IMR-90 (cell line): ENCODE measurements around the gene VWA8. TPM values are rescaled to one million over a fixed set of nuclear protein-coding genes. Genes with fewer than 3 reads are reported as not detected.

Experiments used
- ATAC-seq: fragments of 200-7000 bp; cut with Tn5 transposase; 2 replicates; pipeline ENCODE4 v1.9.1; 2020; ENCODE audit warnings: low read depth, mild to moderate bottlenecking, moderate library complexity
- BruUV-seq: library from RNA; stranded (reverse); fragments of 400-500 nt; replicated peaks from 2 replicates; lab custom pipeline; 2021; lab: Mats Ljungman, UMichigan
- CTCF ChIA-PET: fragments of 300-600 bp; formaldehyde crosslinking; extraction: SDS; loops from one replicate; lab custom pipeline; 2021; ENCODE audit warnings: antibody characterized with exemption; lab: Yijun Ruan, JAX
- POLR2A ChIA-PET: fragments of 300-600 bp; sonication (Branson Sonifier 250); formaldehyde crosslinking; loops from one replicate; lab custom pipeline; 2022; ENCODE audit warnings: antibody characterized with exemption; ENCODE audit not compliant: unreplicated experiment; lab: Charles Lee
- DNase-seq: peaks from one replicate; pipeline ENCODE4 v3.0.0; 2013
- H2AFZ ChIP-seq: replicated peaks from 2 replicates; pipeline ENCODE3; 2013; ENCODE audit warnings: low read length, mild to moderate bottlenecking; ENCODE audit not compliant: poor library complexity
- H2AK5ac ChIP-seq: 2 replicates; pipeline ENCODE4 v1.6.1; 2013; ENCODE audit warnings: low read depth, low read length, inconsistent platforms
- H2AK9ac ChIP-seq: replicated peaks from 2 replicates; pipeline ENCODE3; 2013; ENCODE audit warnings: mild to moderate bottlenecking, low read depth, low read length, moderate library complexity; ENCODE audit not compliant: poor library complexity
- H2BK120ac ChIP-seq: 2 replicates; pipeline ENCODE4 v1.6.1; 2013; ENCODE audit warnings: low read depth, low read length, inconsistent platforms
- H2BK15ac ChIP-seq: 3 replicates; pipeline ENCODE4 v1.6.1; 2013; ENCODE audit warnings: low read depth, low read length, inconsistent platforms
- H2BK20ac ChIP-seq: 2 replicates; pipeline ENCODE4 v1.6.1; 2013; ENCODE audit warnings: low read depth, mild to moderate bottlenecking, inconsistent platforms, low read length, moderate library complexity
- H2BK5ac ChIP-seq: 2 replicates; pipeline ENCODE4 v1.6.1; 2013; ENCODE audit warnings: mild to moderate bottlenecking, low read depth, low read length, inconsistent platforms; ENCODE audit not compliant: poor library complexity, severe bottlenecking
- H3K14ac ChIP-seq: replicated peaks from 2 replicates; pipeline ENCODE4 v1.6.1; 2013; ENCODE audit warnings: low read depth, low read length, inconsistent platforms
- H3K18ac ChIP-seq: 2 replicates; pipeline ENCODE4 v1.6.1; 2013; ENCODE audit warnings: low read depth, low read length, control low read depth
- H3K23ac ChIP-seq: 2 replicates; pipeline ENCODE4 v1.6.1; 2013; ENCODE audit warnings: low read depth, low read length, inconsistent platforms
- H3K27ac ChIP-seq: 2 replicates; pipeline ENCODE4 v1.5.1; 2013; ENCODE audit warnings: mild to moderate bottlenecking, control low read depth, low read length; ENCODE audit not compliant: insufficient read depth
- H3K27me3 ChIP-seq: 2 replicates; pipeline ENCODE4 v1.6.1; 2013; ENCODE audit warnings: low read length; ENCODE audit not compliant: control insufficient read depth, insufficient read depth
- H3K36me3 ChIP-seq: 2 replicates; pipeline ENCODE4 v1.6.1; 2013; ENCODE audit warnings: low read length, mixed read lengths; ENCODE audit not compliant: control insufficient read depth, insufficient read depth
- H3K4ac ChIP-seq: 2 replicates; pipeline ENCODE4 v1.6.1; 2013; ENCODE audit warnings: low read depth, low read length, inconsistent platforms
- H3K4me1 ChIP-seq: 2 replicates; pipeline ENCODE4 v1.6.1; 2013; ENCODE audit warnings: low read length, mixed read lengths; ENCODE audit not compliant: control insufficient read depth, insufficient read depth
- H3K4me2 ChIP-seq: 2 replicates; pipeline ENCODE4 v1.6.1; 2013; ENCODE audit warnings: low read depth, mild to moderate bottlenecking, control low read depth, low read length, moderate library complexity
- H3K4me3 ChIP-seq: 2 replicates; pipeline ENCODE4 v1.5.1; 2013; ENCODE audit warnings: low read depth, mild to moderate bottlenecking, control low read depth, low read length, moderate library complexity; ENCODE audit not compliant: insufficient read depth
- H3K56ac ChIP-seq: 2 replicates; pipeline ENCODE4 v1.6.1; 2013; ENCODE audit warnings: low read length, inconsistent platforms; ENCODE audit not compliant: insufficient read depth; ENCODE audit errors: extremely low read depth
- H3K79me1 ChIP-seq, 2 experiments: 2 replicates each; pipeline ENCODE4 v1.6.1; 2013; ENCODE audit warnings: low read length in 2 of 2, inconsistent platforms in 1 of 2, low read depth in 1 of 2
- H3K9ac ChIP-seq: 2 replicates; pipeline ENCODE4 v1.6.1; 2013; ENCODE audit warnings: low read depth, low read length, control low read depth
- H3K9me1 ChIP-seq: 2 replicates; pipeline ENCODE4 v1.6.1; 2013; ENCODE audit warnings: low read length, inconsistent platforms; ENCODE audit not compliant: insufficient read depth
- H3K9me3 ChIP-seq: 2 replicates; pipeline ENCODE4 v1.6.1; 2013; ENCODE audit warnings: low read length; ENCODE audit not compliant: control insufficient read depth, insufficient read depth
- H4K20me1 ChIP-seq: 2 replicates; pipeline ENCODE4 v1.6.1; 2013; ENCODE audit warnings: low read length, inconsistent platforms; ENCODE audit not compliant: insufficient read depth
- H4K5ac ChIP-seq: 2 replicates; pipeline ENCODE4 v1.6.1; 2013; ENCODE audit warnings: mild to moderate bottlenecking, low read depth, low read length, control low read depth
- H4K8ac ChIP-seq, 2 experiments: 2 replicates each; pipeline ENCODE4 v1.6.1; 2013; ENCODE audit warnings: low read depth in 2 of 2, low read length in 2 of 2, control low read depth in 1 of 2, inconsistent platforms in 1 of 2
- H4K91ac ChIP-seq: 2 replicates; pipeline ENCODE4 v1.6.1; 2013; ENCODE audit warnings: low read depth, low read length, inconsistent platforms; ENCODE audit not compliant: insufficient read depth
- BHLHE40 ChIP-seq: fragments of 150-350 bp; IDR thresholded peaks from 2 replicates; pipeline ENCODE4 v1.6.1; 2016; ENCODE audit warnings: mild to moderate bottlenecking, low read depth, low read length
- CEBPB ChIP-seq: IDR thresholded peaks from 2 replicates; pipeline ENCODE4 v1.6.1; 2012; ENCODE audit warnings: low read depth, low read length, improper control_type of control experiment
- CHD1 ChIP-seq: IDR thresholded peaks from 2 replicates; pipeline ENCODE4 v1.6.1; 2012; ENCODE audit warnings: low read depth, low read length, improper control_type of control experiment
- ELK1 ChIP-seq: fragments of 150-350 bp; IDR thresholded peaks from 2 replicates; pipeline ENCODE4 v1.6.1; 2016; ENCODE audit warnings: low read depth, mild to moderate bottlenecking, low read length, moderate library complexity, borderline replicate concordance
- FOS ChIP-seq: fragments of 150-350 bp; IDR thresholded peaks from 2 replicates; pipeline ENCODE4 v1.6.1; 2016; ENCODE audit warnings: low read depth, low read length
- MAFK ChIP-seq: IDR thresholded peaks from 2 replicates; pipeline ENCODE4 v1.6.1; 2012; ENCODE audit warnings: low read depth, low read length, improper control_type of control experiment
- MAZ ChIP-seq: IDR thresholded peaks from 2 replicates; pipeline ENCODE4 v1.6.1; 2012; ENCODE audit warnings: low read depth, mild to moderate bottlenecking, low read length, improper control_type of control experiment, moderate library complexity, borderline replicate concordance
- MXI1 ChIP-seq: IDR thresholded peaks from 2 replicates; pipeline ENCODE4 v1.6.1; 2012; ENCODE audit warnings: low read depth, mild to moderate bottlenecking, low read length, moderate library complexity, borderline replicate concordance
- NFE2L2 ChIP-seq: fragments of 150-350 bp; IDR thresholded peaks from 2 replicates; pipeline ENCODE4 v1.6.1; 2016; ENCODE audit warnings: low read depth, mild to moderate bottlenecking, low read length
- POLR2A ChIP-seq: IDR thresholded peaks from 2 replicates; pipeline ENCODE4 v1.6.1; 2012; ENCODE audit warnings: mild to moderate bottlenecking, low read depth, low read length
- RAD21 ChIP-seq: IDR thresholded peaks from 2 replicates; pipeline ENCODE4 v1.6.1; 2012; ENCODE audit warnings: low read length, improper control_type of control experiment
- RCOR1 ChIP-seq: IDR thresholded peaks from 2 replicates; pipeline ENCODE4 v1.6.1; 2012; ENCODE audit warnings: mild to moderate bottlenecking, low read length, improper control_type of control experiment; ENCODE audit not compliant: insufficient replicate concordance
- RFX5 ChIP-seq: IDR thresholded peaks from 2 replicates; pipeline ENCODE4 v1.8.0; 2012; ENCODE audit warnings: low read depth, mild to moderate bottlenecking, low read length, moderate library complexity
- SMC3 ChIP-seq: fragments of 150-350 bp; IDR thresholded peaks from 2 replicates; pipeline ENCODE4 v1.6.1; 2016; ENCODE audit warnings: low read depth, mild to moderate bottlenecking, antibody characterized with exemption, low read length, moderate library complexity
- USF2 ChIP-seq: fragments of 150-350 bp; IDR thresholded peaks from 2 replicates; pipeline ENCODE4 v1.6.1; 2017; ENCODE audit warnings: mild to moderate bottlenecking, antibody characterized with exemption, low read length, low read depth
- WGBS, 2 experiments: methylation state at CpG; one replicate each; pipeline versions ENCODE4 v1.1.5 to v1.1.7; 2013; ENCODE audit warnings: missing lambda C conversion rate in 2 of 2; ENCODE audit not compliant: insufficient read length in 1 of 2; ENCODE audit errors: extremely low coverage in 2 of 2; 5-methylcytosine and 5-hydroxymethylcytosine counted together
- dilution Hi-C: fragments of 300-500 bp; cut with HindIII; formaldehyde crosslinking; loops from one replicate; pipeline ENCODE4 v1.14.3; 2018; ENCODE audit warnings: low sequenced_read_pairs; ENCODE audit not compliant: unreplicated experiment
- in situ Hi-C: fragments of 300-500 bp; cut with MboI; formaldehyde crosslinking; loops from 3 replicates; pipeline ENCODE4 v1.14.3; 2019; ENCODE audit warnings: low sequenced_read_pairs, inconsistent platforms, mixed read lengths
- intact Hi-C: fragments of 100-400 bp; cut with micrococcal nuclease; formaldehyde crosslinking; loops from 2 replicates; pipeline ENCODE4 v1.10.0; 2022
- polyA plus RNA-seq, 3 experiments: library from polyadenylated mRNA; depleted of rRNA; stranded (reverse); fragments of >200 nt; gene quantifications; 2 replicates each; pipeline ENCODE4 v1.2.3, GENCODE V29; 2012; ENCODE audit warnings: low replicate concordance in 1 of 3
- total RNA-seq: library from RNA; depleted of rRNA; stranded (reverse); fragments of >200 nt; gene quantifications from 2 replicates; pipeline ENCODE4 v1.2.3, GENCODE V29; 2012

The VWA8 gene
- total and polyA plus RNA-seq, 2 of the 4 experiments (the other 2 are of a cell fraction), result 5.9 to 18.3 TPM

- H2AFZ ChIP-seq, result no peak overlapping the region
- no peak overlapping the region for H3K56ac ChIP-seq
- no peak overlapping the region for H2BK20ac ChIP-seq
- CTCF ChIA-PET, result no interaction called here
- ATAC-seq, result no peak
- H2AK9ac ChIP-seq, result no peak overlapping the region
- H3K36me3 ChIP-seq, result peaks cover 2% of the 10 kb centered on the region; the same call in 1 of the 2 replicates
- no peak overlapping the region for H3K4ac ChIP-seq
- in situ Hi-C loops (no loop called here), dilution Hi-C loops (no loop called here), intact Hi-C loops (loop anchor here (10.0 kb wide), 1 partner anchor 280 kb away; no protein-coding TSS in a partner anchor)
- no CpG with 5 or more reads among the region's 3 CpGs for WGBS, 2 experiments
- H3K9me3 ChIP-seq, result no peaks in the 10 kb centered on the region
- DNase-seq, result no peak
- H2BK5ac ChIP-seq, result no peak overlapping the region
- H2BK120ac ChIP-seq, result no peak overlapping the region
- no TSS peak for BruUV-seq
- no peak overlapping the region for H3K14ac ChIP-seq
- H4K20me1 ChIP-seq, result peaks cover 6% of the 10 kb centered on the region; the same call in 1 of the 2 replicates
- no peak overlapping the region for H2AK5ac ChIP-seq
- H4K5ac ChIP-seq, result no peak overlapping the region
- no peak overlapping the region for H3K27ac ChIP-seq
- H3K27me3 ChIP-seq, result no peaks in the 10 kb centered on the region
- POLR2A ChIA-PET, result no interaction called here
- no peak overlapping the region for H3K23ac ChIP-seq
- H3K4me1 ChIP-seq, result peaks cover 5% of the 10 kb centered on the region; the same call in 1 of the 2 replicates
- H3K9me1 ChIP-seq, result 0 out of 2 replicates have a peak, but pooled peaks cover 4% of the 10 kb centered on the region
- no peak overlapping the region for H3K4me3 ChIP-seq
- H4K91ac ChIP-seq, result no peak overlapping the region
- H3K18ac ChIP-seq, result no peak overlapping the region
- H3K4me2 ChIP-seq, result no peak overlapping the region
- peaks cover 11 to 29% of the 10 kb centered on the region in 2 experiments; a peak in 3 of 4 replicates for H3K79me1 ChIP-seq
- H4K8ac ChIP-seq, result no peak overlapping the region
- no peak overlapping the region for H3K9ac ChIP-seq
- no peak overlapping the region for H2BK15ac ChIP-seq
- TF ChIP-seq POLR2A, result no peak
- no peak for TF ChIP-seq NFE2L2
- no peak for TF ChIP-seq MXI1
- no peak for TF ChIP-seq RAD21
- no peak for TF ChIP-seq SMC3
- no peak for TF ChIP-seq RCOR1
- no peak for TF ChIP-seq CHD1
- no peak for TF ChIP-seq CEBPB
- no peak for TF ChIP-seq BHLHE40
- TF ChIP-seq MAZ, result no peak
- no peak for TF ChIP-seq FOS
- TF ChIP-seq USF2, result no peak
- TF ChIP-seq ELK1, result no peak
- TF ChIP-seq MAFK, result no peak
- TF ChIP-seq RFX5, result no peak
Measured at GRCh38 chr13:41944635-41945397, 16.1 kb downstream of the VWA8 start.
